Stimulated activated CD8-positive, alpha-beta memory T cell treated with anti-CD3 and anti-CD28 coated beads, Interleukin-12 subunit alpha, Interleukin-12 subunit beta, amount 100 ng/mL, for 24 hours (primary cell): ENCODE data around the gene DPEP3.
"Not testable (repeated sequence)": the region's sequence is repeated elsewhere in the genome, so short reads cannot be mapped to it uniquely, and the experiment has no call there.

Experiments used
- DNase-seq: peaks from one replicate; pipeline ENCODE4 v3.0.0-alpha.2; 2020; ENCODE audit errors: extremely low read depth

Gene DPEP3

GRCh38 chr16:67979955-67980678, at the start of gene DPEP3:
TSS of gene DPEP3 (minus strand) at chr16:67980499. CDS start at chr16:67980380, 119 bp downstream.
- DNase-seq = no peak

GRCh38 chr16:68028996-68029395, 48.7 kb upstream of the DPEP3 start:
- DNase-seq = no peak

GRCh38 chr16:68022728-68023537, 42.6 kb upstream of the DPEP3 start, which contains the start of the genes DDX28 and DUS2:
TSS of gene DDX28 (minus strand) at chr16:68023232. CDS start at chr16:68023202, 30 bp downstream.
TSS of gene DUS2 (plus strand) at chr16:68023284. CDS start at chr16:68038024, 14,740 bp downstream.
- peak; percentile 78 for DNase-seq

- DNase-seq = no peak
Observed at GRCh38 chr16:68022278-68022727, 42.0 kb upstream of the DPEP3 start.

GRCh38 chr16:68021490-68021889, 41.2 kb upstream of the DPEP3 start:
- DNase-seq = no peak

GRCh38 chr16:68019167-68019680, 38.9 kb upstream of the DPEP3 start:
- DNase-seq = no peak

GRCh38 chr16:68015681-68016080, 35.4 kb upstream of the DPEP3 start, which contains the start of gene DPEP2NB:
TSS of gene DPEP2NB (minus strand) at chr16:68015911. CDS start at chr16:68015770, 141 bp downstream.
- DNase-seq = no peak

GRCh38 chr16:68013440-68013839, 33.1 kb upstream of the DPEP3 start:
- DNase-seq = no peak

- not testable (repeated sequence) for DNase-seq
Observed at GRCh38 chr16:68009872-68010271, 29.6 kb upstream of the DPEP3 start.

GRCh38 chr16:68009157-68009735, 28.9 kb upstream of the DPEP3 start:
- DNase-seq = no peak

GRCh38 chr16:68005786-68006286, 25.5 kb upstream of the DPEP3 start:
- DNase-seq = no peak

GRCh38 chr16:68005211-68005610, 24.9 kb upstream of the DPEP3 start:
- no peak for DNase-seq

- DNase-seq = no peak
Observed at GRCh38 chr16:68003031-68003430, 22.7 kb upstream of the DPEP3 start.

GRCh38 chr16:68000450-68000849, 20.2 kb upstream of the DPEP3 start:
- no peak for DNase-seq

GRCh38 chr16:67999985-68000384, 19.7 kb upstream of the DPEP3 start:
- DNase-seq = no peak

GRCh38 chr16:67998779-67999688, 18.7 kb upstream of the DPEP3 start, which contains the start of gene DPEP2:
TSS of gene DPEP2 (minus strand) at chr16:67999484. CDS start at chr16:67993212, 6,272 bp downstream.
- not testable (repeated sequence) for DNase-seq

GRCh38 chr16:67998231-67998778, 18.0 kb upstream of the DPEP3 start:
- DNase-seq = not testable (repeated sequence)

GRCh38 chr16:67996666-67997065, 16.4 kb upstream of the DPEP3 start:
- no peak for DNase-seq

GRCh38 chr16:67995423-67995822, 15.1 kb upstream of the DPEP3 start:
- DNase-seq = no peak

GRCh38 chr16:67994040-67994408, 13.7 kb upstream of the DPEP3 start:
- DNase-seq = not testable (repeated sequence)
